Lung (tissue), 12 donors: ENCODE results near the gene SMYD2. TPM values are rescaled to one million over a fixed set of nuclear protein-coding genes. Genes with fewer than 3 reads are reported as not detected.

ENCODE experiments used
- ATAC-seq: fragments of 200-7000 bp; cut with Tn5 transposase; one replicate; pipeline ENCODE4 v1.9.1; 2020; ENCODE audit warnings: moderate number of reproducible peaks; ENCODE audit not compliant: insufficient read depth, low FRiP score
- DNase-seq, 3 donors: peaks; one replicate each; pipeline ENCODE4 v3.0.0-alpha.2; 2013 to 2017
- H3K27ac ChIP-seq, 2 donors: one replicate each; pipeline ENCODE4 v1.5.1; 2013; ENCODE audit warnings: mild to moderate bottlenecking in 2 of 2, moderate library complexity in 2 of 2, control low read depth in 1 of 2, inconsistent platforms in 1 of 2, low read depth in 1 of 2, low read length in 1 of 2
- H3K27me3 ChIP-seq, 3 donors: one replicate each; pipeline ENCODE4 v1.5.1; 2013; ENCODE audit warnings: low read length in 2 of 3; ENCODE audit not compliant: control insufficient read depth in 3 of 3, insufficient read depth in 3 of 3
- H3K36me3 ChIP-seq, 4 donors: one replicate each; pipeline ENCODE4 v1.5.1; 2013; ENCODE audit warnings: low read length in 4 of 4, mild to moderate bottlenecking in 1 of 4, moderate library complexity in 1 of 4; ENCODE audit not compliant: control insufficient read depth in 4 of 4, insufficient read depth in 4 of 4
- H3K4me1 ChIP-seq, 5 donors: one replicate each; pipeline ENCODE4 v1.5.1; 2013; ENCODE audit warnings: low read length in 5 of 5, mild to moderate bottlenecking in 2 of 5, moderate library complexity in 1 of 5; ENCODE audit not compliant: control insufficient read depth in 5 of 5, insufficient read depth in 5 of 5
- H3K4me3 ChIP-seq: one replicate; pipeline ENCODE4 v1.5.1; 2013; ENCODE audit warnings: mild to moderate bottlenecking, control low read depth, moderate library complexity
- H3K9ac ChIP-seq, 2 donors: one replicate each; pipeline ENCODE4 v1.5.1; 2013; ENCODE audit warnings: low read length in 2 of 2, control low read depth in 1 of 2; ENCODE audit not compliant: insufficient read depth in 1 of 2
- H3K9me3 ChIP-seq, 4 donors: one replicate each; pipeline ENCODE4 v1.5.1; 2013; ENCODE audit warnings: low read length in 3 of 4, mild to moderate bottlenecking in 1 of 4, moderate library complexity in 1 of 4; ENCODE audit not compliant: control insufficient read depth in 4 of 4, insufficient read depth in 3 of 4
- WGBS, 2 donors: extraction: QIAGEN DNeasy Blood & Tissue Kit; methylation state at CpG; one replicate each; pipeline ENCODE4 v1.1.7; 2013; 5-methylcytosine and 5-hydroxymethylcytosine counted together
- polyA plus RNA-seq, 2 donors: library from polyadenylated mRNA; stranded (reverse); fragments of 200-250 nt; gene quantifications; one replicate each; pipeline ENCODE4 v1.2.1, GENCODE V29; 2013
- total RNA-seq, 2 donors: library from RNA; depleted of rRNA in 1 of 2; stranded (reverse); fragments of >200 nt in 1 of 2; gene quantifications; one replicate each; pipeline ENCODE4 v1.2.1, GENCODE V29; 2014 to 2021
- TF ChIP-seq, protein P1 (sequence below): IDR thresholded peaks from 2 replicates; pipeline ENCODE4 v1.5.1; 2012; ENCODE audit warnings: mild to moderate bottlenecking; ENCODE audit errors: control extremely low read depth, extremely low read depth
- donor health status: control.
- donor health status: control.
- donor health status: Bipolar disorder and iron deficiency.
- donor health status: healthy.
- donor health status: DM: yes; HTN: yes; CAD: no.

SMYD2 gene
- total and polyA plus RNA-seq, 4 donors, result 20.6 to 48.6 (median 28.2) TPM

GRCh38 chr1:214379236-214379970 is 98.4 kb downstream of the SMYD2 start:
- Histone ChIP-seq H3K4me3 (no peak overlapping the region), H3K36me3 (peaks cover 12 to 18% (median 15%) of the 10 kb centered on the region in 4 donors), H3K27me3 (no peaks in the 10 kb centered on the region), H3K27ac (no peak overlapping the region), H3K9me3 (no peaks in the 10 kb centered on the region), H3K9ac (no peak overlapping the region), H3K4me1 (peaks cover 0 to 11% (median 0%) of the 10 kb centered on the region in 5 donors)
- DNase-seq (no peak), ATAC-seq (no peak)
- TF ChIP-seq, protein P1, sequence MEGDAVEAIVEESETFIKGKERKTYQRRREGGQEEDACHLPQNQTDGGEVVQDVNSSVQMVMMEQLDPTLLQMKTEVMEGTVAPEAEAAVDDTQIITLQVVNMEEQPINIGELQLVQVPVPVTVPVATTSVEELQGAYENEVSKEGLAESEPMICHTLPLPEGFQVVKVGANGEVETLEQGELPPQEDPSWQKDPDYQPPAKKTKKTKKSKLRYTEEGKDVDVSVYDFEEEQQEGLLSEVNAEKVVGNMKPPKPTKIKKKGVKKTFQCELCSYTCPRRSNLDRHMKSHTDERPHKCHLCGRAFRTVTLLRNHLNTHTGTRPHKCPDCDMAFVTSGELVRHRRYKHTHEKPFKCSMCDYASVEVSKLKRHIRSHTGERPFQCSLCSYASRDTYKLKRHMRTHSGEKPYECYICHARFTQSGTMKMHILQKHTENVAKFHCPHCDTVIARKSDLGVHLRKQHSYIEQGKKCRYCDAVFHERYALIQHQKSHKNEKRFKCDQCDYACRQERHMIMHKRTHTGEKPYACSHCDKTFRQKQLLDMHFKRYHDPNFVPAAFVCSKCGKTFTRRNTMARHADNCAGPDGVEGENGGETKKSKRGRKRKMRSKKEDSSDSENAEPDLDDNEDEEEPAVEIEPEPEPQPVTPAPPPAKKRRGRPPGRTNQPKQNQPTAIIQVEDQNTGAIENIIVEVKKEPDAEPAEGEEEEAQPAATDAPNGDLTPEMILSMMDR, result no peak
- WGBS, 2 donors, result 87 to 88% methylated on average over 6 of the region's 6 CpGs

DNA sequence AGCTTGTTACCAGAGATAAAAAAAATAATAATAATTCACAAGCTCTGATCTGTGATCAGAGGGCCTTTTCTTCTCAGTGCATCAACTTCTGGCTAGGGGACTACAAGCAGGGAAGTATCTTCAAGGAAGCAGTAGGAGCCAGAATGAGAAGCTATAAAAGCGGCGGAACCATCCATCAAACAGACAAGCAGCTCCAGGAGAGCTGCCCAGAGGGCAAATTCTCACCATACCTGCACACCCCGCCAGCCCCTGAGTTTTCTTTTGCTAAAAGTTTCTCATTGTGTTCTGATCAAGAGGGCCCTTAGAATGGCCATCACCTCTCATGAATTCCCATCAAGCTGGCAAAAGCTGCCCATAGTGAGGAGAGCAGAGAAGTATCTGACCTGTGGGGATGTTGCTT is 99.4 kb downstream of the SMYD2 start:
- H3K9me3 ChIP-seq, result no peaks in the 10 kb centered on the region
- H3K27ac ChIP-seq, result no peak overlapping the region
- peaks cover 12 to 18% (median 15%) of the 10 kb centered on the region in 4 donors for H3K36me3 ChIP-seq
- H3K4me1 ChIP-seq, result peaks cover 0 to 7% (median 0%) of the 10 kb centered on the region in 5 donors
- TF ChIP-seq, protein P1, result no peak
- ATAC-seq (no peak), DNase-seq (no peak)
- H3K27me3 ChIP-seq, result no peaks in the 10 kb centered on the region
- no peak overlapping the region for H3K9ac ChIP-seq
- no peak overlapping the region for H3K4me3 ChIP-seq
- 91 to 97% methylated on average over 3 of the region's 3 CpGs for WGBS, 2 donors

- Histone ChIP-seq H3K36me3 (peaks cover 12 to 15% (median 14%) of the 10 kb centered on the region in 4 donors), H3K4me3 (no peak overlapping the region)
- WGBS, 2 donors, result 73 to 74% methylated on average over 1 of the region's 1 CpG
Measured at GRCh38 chr1:214380986-214381695, 100.2 kb downstream of the SMYD2 start.

More at GRCh38 chr1:214380986-214381695, 100.2 kb downstream of the SMYD2 start:
- peaks cover 0 to 7% (median 0%) of the 10 kb centered on the region in 5 donors for H3K4me1 ChIP-seq
- TF ChIP-seq, protein P1, result no peak
- H3K9ac ChIP-seq, result no peak overlapping the region
- H3K27me3 ChIP-seq, result no peaks in the 10 kb centered on the region
- H3K9me3 ChIP-seq, result no peaks in the 10 kb centered on the region
- no peak for DNase-seq
- H3K27ac ChIP-seq, result no peak overlapping the region
- no peak for ATAC-seq
